ENCODE results near the gene TULP1. TPM values are rescaled to one million over a fixed set of nuclear protein-coding genes. Genes with fewer than 3 reads are reported as not detected.
"Not testable (repeated sequence)": the region's sequence is repeated elsewhere in the genome, so short reads cannot be mapped to it uniquely, and the experiment has no call there.

The TULP1 gene
- polyA plus RNA-seq, 1 donor = 1.4 TPM

DNA sequence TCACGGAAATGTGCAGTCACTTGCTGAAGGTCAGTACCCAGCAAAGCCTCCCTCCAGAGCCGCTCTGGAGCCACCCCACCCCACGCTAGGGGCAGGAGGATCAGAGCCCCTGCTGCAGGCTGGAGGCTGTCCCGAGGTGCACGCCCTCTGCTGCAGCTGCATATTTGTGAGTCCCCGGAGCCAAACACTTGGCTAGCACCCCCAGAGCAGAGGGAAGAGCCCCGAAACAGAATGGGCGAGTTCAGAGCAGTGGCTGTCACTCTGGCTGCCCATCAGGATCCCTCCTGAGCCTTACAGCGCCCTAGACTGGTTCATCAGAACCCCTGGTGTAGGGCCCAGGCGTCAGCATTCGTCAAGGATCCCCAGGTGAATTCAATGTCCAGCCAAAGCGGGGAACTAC, 9.5 kb upstream of the TULP1 start:
- DNase-seq (ENCODE audit: low read depth) = no peak

DNA sequence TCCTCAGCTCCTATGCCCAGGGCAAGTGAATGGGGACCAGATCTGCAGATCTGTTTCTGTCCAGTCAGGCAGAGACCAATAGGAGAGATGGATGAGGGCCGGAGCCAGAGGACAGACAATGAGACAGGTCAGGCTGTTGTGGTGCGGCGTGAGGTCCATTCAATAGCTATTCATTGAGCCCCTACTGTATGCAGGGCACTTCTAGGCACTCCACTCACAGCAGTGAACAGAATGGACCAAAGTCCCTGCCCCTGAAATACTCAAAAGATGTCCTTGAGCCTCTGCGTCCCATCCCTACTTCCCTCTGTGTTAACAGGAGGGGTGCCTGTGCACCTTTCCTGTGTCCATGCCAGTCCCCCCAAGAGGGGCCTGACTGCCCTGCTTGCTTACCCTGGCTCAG, 8.5 kb upstream of the TULP1 start:
- no peak for DNase-seq (ENCODE audit: low read depth)

DNA sequence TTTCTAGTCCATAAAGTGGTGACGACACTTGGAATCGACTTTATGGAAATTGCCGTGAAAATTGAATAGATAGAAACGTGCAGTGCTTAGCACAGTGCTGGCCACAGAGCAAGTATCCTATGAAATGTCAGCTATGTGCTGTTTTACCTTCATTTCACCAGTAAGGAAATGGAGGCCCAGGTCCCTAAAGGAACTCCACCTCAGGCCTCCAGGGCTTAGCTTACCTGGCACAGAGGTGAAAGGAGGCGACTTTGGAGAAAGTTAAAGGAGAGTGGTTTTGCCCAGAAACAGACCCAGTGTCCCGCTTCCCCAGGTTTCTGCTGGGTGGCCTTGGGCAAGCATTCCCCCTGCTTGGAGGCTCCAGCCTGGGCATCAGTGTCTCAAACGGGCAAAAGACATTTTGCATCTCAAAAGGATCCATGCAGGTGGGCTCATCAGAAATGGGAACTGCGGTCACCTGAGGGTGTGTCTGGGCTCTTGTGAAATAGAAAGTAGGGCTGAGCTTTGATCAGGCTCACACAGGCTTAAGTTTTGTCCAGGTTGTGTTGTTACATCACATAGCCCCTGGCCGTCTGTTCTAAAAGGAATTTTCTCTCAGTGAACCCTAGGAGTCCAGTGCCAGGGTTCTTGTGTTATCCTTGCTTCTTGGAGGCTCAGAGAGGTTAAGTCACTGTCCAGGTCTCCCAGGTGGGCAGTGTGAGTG, 6.8 kb upstream of the TULP1 start:
- DNase-seq (ENCODE audit: low read depth) = no peak

DNA sequence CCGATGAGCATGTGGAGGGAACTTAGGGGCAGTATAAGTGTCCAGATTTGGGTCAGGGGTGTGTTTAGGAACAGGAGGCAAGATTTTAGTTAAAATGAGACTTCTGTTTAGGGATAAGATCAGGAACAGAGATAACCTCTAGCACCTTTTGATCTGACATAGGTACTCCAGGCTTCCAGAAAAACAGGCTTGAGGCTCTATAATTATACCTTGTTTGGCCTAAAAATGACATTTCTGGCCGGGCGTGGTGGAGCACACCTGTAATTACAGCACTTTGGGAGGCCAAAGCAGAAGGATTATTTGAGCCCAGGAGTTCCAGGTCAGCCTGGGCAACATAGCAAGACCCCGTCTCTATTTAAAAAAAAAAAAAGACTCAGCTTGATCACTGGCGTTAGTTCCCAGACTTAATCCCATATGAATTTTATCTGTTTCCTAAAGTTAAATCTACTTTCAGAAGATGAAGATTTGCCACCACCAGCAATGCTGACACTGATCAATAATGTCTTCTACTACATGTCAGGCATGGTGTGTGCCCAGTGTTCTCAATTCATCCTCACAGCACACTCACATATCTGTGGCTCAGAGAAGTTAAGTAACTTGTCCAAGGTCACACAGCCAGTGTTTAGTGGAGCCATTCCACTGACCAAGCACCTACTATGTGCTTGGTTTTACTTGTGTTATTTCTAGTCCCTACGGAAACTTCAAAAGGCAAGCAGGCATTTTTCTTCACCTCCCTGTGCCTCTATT, 6.0 kb upstream of the TULP1 start:
- DNase-seq (ENCODE audit: low read depth) = no peak

DNA sequence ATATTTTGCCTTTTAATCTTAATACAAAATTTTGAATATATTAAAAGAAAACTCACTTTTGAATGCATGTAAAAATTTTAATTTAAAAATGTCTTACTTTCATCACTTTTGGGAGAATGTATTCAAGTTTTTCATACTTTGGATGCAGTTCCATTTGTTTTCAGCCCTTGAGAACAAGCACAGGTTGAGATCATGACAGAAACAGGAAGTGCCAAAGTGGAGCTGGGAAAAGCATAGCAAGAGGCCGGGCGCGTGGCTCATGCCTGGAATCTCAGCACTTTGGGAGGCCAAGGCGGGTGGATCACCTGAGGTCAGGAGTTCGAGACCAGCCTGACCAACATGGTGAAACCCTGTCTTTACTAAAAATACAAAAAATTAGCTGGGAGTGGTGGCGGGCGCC, 5.3 kb upstream of the TULP1 start:
- DNase-seq (ENCODE audit: low read depth) = not testable (repeated sequence)

DNA sequence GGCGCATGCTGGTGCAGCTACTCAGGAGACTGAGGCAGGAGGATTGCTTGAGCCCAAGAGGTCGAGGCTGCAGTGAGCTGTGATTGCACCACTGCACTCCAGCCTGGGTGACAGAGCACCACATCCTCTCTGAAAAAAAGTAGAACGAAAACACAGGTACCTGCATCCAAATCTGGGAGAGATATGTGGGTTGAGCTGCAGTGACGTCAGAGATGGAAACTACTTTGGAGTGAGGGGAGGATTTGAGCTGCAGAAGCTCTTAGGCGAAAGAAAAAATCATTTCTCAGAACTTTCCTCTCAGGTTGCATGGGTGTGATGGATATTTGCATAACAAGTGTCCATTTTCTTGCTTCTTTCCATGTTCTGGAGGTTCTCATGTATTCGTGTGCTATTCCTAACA, 4.0 kb upstream of the TULP1 start:
- DNase-seq (ENCODE audit: low read depth) = no peak

DNA sequence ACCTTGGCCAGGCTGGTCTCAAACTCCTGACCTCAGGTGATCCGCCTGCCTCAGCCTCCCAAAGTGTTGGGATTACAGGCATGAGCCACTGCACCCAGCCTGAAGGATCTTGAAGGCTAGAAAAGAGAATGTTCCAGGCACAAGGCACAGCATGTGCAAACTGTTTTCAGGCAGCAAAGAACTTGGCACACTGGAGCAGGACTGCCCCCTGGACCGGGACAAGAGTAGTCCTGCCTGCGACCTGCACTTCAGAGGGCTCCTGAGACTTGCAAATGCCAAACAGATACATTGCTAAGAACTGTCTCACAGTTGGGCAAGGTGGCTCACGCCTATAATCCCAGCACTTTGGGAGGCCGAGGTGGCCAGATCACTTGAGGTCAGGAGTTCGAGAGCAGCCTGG, 3.2 kb upstream of the TULP1 start:
- not testable (repeated sequence) for DNase-seq (ENCODE audit: low read depth)

DNA sequence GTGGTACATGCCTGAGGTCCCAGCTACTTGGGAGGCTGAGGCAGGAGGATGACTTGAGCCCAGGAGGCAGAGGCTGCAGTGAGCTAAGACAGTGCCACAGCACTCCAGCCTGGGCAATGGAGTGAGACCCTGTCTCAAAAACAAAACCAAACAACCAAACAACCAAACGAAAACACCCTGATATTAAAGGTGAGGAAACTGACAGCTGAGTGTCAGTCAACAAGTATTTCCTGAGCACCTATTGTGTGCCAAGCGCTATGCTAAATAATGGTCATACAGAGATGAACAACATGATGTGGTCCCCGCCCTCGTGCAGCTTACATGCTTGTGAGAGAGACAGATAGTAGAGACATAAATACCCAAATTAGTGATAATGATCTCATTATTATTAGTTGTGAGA, 1.9 kb upstream of the TULP1 start:
- no peak for DNase-seq (ENCODE audit: low read depth)

DNA sequence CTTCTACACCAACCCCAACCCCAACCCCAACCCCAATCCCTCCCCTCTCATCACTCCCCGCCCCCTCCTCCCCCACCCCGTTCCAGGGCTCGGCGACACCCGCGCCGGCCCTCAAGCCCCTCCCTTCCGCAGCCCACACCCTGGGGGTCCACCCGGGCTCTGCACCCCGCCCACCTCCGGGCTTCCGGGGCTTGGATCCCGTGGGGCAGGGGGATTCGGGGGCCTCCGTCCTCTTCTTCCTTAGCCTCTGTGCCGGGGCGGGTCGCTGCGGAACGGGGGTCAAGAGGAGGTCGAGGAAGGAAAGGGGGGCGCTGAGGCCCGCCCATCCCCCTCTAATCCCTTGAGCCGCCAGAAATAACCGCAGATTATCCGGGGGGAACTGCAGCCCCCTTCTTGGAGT, 690 bp downstream of the TULP1 start:
- no peak for DNase-seq (ENCODE audit: low read depth)

DNA sequence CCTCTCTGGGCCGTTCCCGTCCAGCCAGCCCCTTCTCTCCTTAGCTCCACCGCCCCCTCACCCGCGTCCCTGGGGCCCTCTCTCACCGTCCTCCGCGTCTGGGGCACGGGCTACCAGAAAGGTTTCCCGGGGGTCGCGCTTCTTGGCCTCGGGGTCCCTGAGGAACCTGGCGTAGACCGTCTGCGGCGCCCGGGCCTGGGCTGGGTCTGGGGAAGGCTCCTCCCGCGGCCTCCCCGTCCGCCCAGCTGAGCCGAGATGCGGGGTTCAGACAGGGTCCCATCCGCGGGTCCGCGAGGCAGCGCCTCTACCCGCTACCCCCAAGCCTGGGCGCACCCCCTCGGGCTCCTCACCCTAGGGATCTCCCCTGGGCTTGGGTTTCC, 1.1 kb downstream of the TULP1 start:
- DNase-seq (ENCODE audit: low read depth) = no peak

DNA sequence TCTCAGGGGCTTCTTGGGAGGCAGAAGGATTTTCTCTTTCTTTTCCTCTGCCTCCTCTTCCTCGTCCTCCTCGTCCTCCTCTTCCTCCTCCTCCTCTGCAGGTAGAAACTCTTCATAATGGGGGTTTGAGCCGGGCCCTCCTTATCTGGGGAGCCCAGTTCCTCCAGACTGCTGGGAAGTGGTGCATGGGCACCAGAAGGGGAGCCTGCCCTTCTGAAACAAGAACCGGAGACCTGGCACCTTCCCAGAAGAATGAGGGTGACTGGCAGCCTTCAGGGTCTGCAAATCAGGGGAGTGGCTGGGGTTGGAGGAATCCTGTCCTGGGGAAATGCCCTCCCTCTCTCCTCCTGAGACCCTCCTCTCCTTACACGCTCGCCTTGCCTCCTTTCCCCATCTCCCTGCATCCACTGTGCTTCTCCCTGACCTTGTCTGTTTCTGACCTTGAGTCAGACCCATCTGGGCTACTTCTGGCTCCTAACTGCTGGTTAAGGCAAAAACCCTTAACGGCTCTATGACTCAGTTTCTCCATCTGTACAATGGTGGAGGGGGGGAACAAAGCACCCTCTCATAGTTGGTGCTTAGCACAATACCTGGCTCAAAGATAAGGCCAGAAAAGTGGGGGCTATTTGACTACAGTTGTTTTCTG, 1.7 kb downstream of the TULP1 start:
- no peak for DNase-seq (ENCODE audit: low read depth)

DNA sequence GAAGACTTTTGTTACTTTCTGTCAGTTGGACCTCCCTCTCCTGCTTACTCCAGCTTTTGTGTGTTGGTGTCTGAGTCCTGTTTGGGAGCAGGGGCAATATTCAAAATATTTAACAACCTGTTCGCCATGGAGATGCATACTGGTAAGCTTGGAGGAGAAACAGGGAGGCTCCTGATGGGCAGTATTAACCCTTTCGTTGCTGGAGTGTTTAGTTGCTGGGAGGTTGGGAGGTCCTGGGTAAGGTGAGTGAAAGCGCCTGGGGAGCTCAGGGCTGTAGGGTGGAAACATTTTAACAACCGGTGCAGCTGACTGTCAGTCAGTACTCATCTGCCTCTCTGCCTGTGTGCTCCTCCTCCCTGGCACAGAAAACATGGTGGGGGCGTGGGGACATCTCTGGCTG, 4.2 kb downstream of the TULP1 start:
- DNase-seq (ENCODE audit: low read depth) = no peak

DNA sequence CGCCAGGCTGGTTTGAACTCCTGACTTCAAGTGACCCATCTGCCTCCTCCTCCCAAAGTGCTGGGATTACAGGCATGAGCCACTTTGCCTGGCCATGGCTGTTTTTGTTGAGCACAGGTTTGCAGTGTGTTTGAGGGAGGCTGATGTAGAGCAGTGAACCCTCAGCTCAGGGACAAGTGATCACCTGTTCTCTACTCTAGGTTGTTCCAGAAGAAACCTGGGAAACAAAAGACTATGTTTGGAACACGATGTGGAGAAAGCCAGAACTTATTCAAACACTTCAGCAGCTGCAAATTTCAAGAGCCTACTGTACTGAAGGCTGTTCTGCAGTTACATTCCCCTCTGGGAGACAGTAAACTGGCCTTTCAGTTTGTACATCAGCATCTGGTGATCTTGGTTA, 4.7 kb downstream of the TULP1 start:
- no peak for DNase-seq (ENCODE audit: low read depth)

DNA sequence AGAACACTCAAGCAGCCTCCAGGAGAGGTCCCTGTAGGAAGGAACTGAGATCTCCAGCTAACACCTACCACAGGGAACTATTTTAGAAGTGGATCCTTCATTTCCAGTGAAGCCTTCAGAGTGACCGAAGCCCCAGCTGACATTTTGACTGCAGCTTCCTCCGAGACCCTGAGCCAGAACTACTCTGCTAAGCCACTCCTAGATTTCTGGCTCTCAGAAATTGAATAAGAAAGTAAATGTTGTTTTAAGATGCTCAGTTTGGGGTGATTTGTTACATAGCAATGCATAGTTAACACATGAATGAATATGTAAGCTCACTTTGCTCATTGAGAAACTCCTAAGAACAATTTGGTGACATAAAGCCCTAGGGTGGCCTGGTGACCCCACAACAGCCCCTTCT, 5.5 kb downstream of the TULP1 start:
- DNase-seq (ENCODE audit: low read depth) = no peak

DNA sequence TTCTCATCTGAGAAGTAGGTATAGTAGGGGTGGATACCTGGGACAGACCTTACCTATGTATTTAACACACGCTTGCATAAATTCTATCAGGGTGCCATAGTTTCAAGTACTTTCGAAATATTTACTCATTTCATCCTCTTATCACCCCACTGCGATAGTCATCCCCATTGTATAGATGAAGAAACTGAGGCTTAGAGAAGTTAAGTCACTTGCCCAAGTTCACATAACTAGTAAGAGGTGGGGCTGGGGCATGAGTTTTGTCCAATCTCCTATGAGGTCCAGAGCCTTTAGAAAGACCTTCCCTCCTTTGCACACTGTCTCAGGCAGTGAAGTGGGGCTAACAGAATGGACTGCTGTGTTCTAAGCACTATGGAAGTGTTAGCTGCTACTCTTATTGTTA, 6.2 kb downstream of the TULP1 start:
- DNase-seq (ENCODE audit: low read depth) = no peak

DNA sequence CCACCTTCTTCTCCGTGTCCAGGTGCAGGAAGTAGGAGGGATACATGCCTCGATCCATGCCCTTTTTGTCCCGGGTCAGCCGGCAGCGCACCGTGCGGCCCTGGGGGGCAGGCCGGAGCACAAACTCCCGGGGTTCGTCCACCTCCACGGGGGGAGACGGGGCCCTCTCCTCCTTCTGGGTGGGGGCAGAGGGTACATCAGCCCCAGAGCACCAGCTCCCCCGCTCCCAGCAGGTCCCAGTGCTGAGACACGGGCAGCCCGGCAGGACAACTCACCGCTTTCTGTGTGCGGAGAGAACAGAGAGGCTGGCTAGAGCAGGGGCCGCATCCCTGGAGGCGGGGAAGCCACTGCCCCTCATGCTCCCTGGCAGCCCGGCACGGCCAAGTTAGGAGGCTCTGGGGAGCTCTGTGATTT, 6.7 kb downstream of the TULP1 start:
- no peak for DNase-seq (ENCODE audit: low read depth)

DNA sequence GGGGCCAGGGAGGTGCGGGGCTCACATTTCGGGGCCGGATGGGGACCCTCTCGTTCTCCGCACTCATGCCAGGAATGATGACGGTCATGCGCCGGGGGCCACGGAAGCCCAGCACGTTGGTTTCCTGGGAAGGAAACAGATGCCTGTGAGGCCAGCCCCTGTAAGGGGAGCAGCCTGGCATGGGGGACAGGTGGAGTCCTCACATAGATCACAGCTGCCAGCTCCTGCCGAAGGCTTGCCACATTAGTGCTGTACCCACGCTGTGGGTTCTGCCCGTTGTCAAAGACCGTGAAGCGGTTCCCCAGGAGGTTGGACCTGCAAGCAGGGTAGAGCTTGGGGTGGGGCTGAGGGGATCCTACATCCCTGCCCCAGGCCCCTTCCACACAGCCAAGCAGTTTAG, 9.2 kb downstream of the TULP1 start:
- DNase-seq (ENCODE audit: low read depth) = no peak

DNA sequence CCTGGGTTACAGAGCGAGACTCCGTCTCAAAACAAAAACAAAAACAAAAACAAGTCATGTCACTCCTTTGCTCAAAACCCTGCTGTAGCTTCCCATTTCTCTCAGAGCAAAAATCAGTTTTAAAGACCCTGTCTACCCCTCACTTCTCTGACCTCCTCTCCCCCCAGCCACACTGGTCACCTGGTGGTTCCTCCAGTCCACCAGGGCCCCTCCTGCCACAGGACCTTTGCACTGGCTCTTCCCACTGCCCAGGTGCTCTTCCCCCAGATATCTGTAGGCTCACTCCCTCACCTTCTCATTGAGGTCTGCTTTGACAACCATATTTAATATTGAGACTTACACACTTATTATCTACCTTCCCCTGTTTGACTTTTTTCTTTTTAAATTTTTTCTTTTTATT, 10.9 kb downstream of the TULP1 start:
- no peak for DNase-seq (ENCODE audit: low read depth)

DNA sequence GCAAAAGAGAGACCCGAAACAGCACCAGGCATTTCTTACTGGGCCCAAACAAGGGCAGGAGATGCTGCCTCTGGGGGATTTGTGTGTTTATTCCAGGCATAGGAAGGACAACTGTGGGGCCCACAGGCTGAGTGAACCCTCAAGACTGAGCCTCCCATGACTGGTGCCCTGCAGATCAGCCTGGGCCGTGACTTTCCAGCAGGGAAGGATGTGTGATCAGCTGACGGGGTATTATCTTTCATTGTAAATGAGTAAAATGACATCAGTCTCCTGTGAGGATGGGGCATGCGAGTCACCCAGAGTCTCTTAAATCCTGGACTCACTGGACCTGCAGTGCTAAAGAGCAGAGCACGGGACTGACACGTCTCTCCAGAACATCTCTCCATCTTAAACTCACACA, 11.9 kb downstream of the TULP1 start:
- no peak for DNase-seq (ENCODE audit: low read depth)

DNA sequence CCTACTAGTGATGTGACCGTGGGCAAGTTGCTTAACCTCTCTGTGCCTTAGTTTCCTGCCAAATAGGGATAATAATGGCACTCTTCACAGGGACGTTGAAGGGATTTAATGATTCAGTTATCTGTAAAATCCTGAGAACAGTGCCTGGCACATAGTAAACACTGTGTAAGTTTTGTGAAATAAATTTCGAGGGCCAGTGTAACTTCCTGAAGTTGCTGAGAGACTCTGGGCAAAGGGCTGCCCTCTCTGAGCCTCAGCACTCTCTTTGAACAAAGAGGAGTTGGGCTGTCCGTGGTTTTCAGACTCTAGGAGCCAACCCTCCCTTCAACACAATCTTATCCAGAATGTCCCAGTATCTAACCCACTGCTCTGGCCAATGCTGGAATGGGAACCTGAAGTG, 13.3 kb downstream of the TULP1 start:
- DNase-seq (ENCODE audit: low read depth) = no peak

DNA sequence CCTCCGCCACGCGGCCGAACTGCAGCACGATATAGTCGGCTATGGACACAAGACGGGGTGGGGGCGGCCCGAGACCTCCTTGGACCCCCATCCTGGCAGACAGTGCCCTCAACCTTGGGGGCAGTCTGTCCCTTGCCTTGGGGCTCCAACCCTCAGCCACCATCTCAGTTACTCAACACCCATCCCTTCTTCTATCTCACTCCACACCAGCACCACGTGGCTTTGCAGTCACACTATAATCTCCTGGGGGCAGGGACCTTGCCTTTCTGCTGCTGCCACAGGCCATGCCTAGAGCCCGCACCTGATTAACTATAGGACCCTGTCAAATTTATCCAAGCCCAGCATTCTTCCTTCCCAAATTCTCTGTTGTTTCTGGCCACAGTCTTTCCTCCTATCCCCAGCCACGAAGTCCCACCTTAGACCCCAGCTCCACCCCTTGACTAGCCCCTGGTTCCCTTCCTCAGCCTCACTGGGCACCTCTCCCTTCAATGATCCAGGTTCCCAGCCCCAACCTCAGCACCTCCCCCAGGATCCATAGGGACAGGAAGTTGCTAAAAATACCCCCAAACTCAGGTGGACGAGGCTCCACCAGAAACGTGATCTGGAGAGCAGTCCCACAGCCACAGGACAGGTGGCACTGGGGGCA, 14.2 kb downstream of the TULP1 start:
- no peak for DNase-seq (ENCODE audit: low read depth)

DNA sequence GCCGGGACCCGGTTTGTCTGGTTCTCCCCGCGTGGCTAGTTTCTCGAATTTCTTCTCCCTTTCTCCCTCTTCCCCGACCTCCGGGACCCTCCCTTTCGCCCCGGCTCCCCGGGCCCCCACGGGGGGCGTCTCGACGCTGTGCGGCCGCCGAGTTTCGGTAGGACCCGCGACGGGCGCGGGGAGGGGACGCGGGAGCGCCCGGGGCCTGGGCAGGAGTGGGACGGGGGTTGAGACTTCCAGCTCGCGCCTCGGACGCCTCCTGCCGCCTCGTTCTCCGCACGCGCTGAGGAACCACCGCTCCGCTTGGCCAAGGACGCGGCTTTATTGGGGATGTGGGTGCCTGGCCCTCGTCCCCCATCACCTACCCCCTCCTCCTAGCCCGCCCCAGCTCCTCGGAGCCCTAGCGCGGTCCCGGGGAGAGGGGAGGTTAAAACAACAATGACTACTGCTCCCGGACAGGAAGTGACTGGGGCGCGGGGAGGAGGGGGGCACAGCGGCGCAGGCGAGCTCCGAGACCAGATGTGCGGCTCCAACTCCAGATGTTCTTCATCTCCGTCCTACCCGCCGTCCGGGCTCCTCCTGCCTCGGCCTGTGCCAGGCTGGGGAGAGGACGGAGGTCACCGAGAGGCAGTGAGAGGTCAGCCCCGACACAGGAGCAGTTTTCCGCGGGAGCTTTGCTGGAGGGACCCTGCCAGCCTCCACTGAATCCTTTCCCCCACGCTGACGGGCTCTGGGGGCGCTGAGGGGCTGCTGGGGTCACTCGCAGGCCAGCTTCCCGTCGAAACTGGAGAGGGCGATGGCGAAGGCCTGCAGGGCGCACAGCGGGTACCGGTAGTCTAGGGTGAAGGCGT, 14.9 kb downstream of the TULP1 start:
- no peak for DNase-seq (ENCODE audit: low read depth)
